ENCODE measurements around the gene ATP8A1.
"Not testable (repeated sequence)": the region's sequence is repeated elsewhere in the genome, so short reads cannot be mapped to it uniquely, and the experiment has no call there.

The ATP8A1 gene

GRCh38 chr4:42461216-42461615 is 195.7 kb downstream of the ATP8A1 start:
- DNase-seq = not testable (repeated sequence)

GRCh38 chr4:42460043-42460442 is 196.9 kb downstream of the ATP8A1 start:
- DNase-seq = no peak

- DNase-seq = no peak
These were observed 198.2 kb downstream of the ATP8A1 start for GRCh38 chr4:42458657-42459056.

- DNase-seq = no peak
These were observed 202.0 kb downstream of the ATP8A1 start for GRCh38 chr4:42454755-42455420.

- DNase-seq = no peak
These were observed 203.3 kb downstream of the ATP8A1 start for GRCh38 chr4:42453612-42454011.

GRCh38 chr4:42452823-42453222 is 204.1 kb downstream of the ATP8A1 start:
- DNase-seq = no peak

GRCh38 chr4:42446823-42447222 is 210.1 kb downstream of the ATP8A1 start:
- no peak for DNase-seq

GRCh38 chr4:42445038-42445437 is 211.9 kb downstream of the ATP8A1 start:
- DNase-seq = no peak

GRCh38 chr4:42442601-42443000 is 214.3 kb downstream of the ATP8A1 start:
- no peak for DNase-seq

- no peak for DNase-seq
These were observed 216.8 kb downstream of the ATP8A1 start for GRCh38 chr4:42440083-42440482.

- DNase-seq = no peak
These were observed 219.9 kb downstream of the ATP8A1 start for GRCh38 chr4:42436928-42437565.

- no peak for DNase-seq
These were observed 228.9 kb downstream of the ATP8A1 start for GRCh38 chr4:42428036-42428435.

GRCh38 chr4:42425146-42426065 is 231.5 kb downstream of the ATP8A1 start:
- no peak for DNase-seq

GRCh38 chr4:42420140-42420539 is 236.8 kb downstream of the ATP8A1 start:
- DNase-seq = no peak

GRCh38 chr4:42417550-42417949 is 239.4 kb downstream of the ATP8A1 start:
- DNase-seq = no peak

- DNase-seq = no peak
These were observed 240.9 kb downstream of the ATP8A1 start for GRCh38 chr4:42416017-42416416.

- no peak for DNase-seq
These were observed 241.6 kb downstream of the ATP8A1 start for GRCh38 chr4:42415281-42415680.

GRCh38 chr4:42412251-42412650 is 244.7 kb downstream of the ATP8A1 start:
- no peak for DNase-seq

- no peak for DNase-seq
These were observed 245.1 kb downstream of the ATP8A1 start for GRCh38 chr4:42411803-42412202.

GRCh38 chr4:42410446-42410845 is 246.5 kb downstream of the ATP8A1 start:
- DNase-seq = no peak

- DNase-seq = no peak
These were observed 252.9 kb downstream of the ATP8A1 start for GRCh38 chr4:42404001-42404400.

- DNase-seq = no peak
These were observed 255.7 kb downstream of the ATP8A1 start for GRCh38 chr4:42401171-42401570.

- no peak for DNase-seq
These were observed 257.5 kb downstream of the ATP8A1 start for GRCh38 chr4:42399393-42399792.

GRCh38 chr4:42398871-42399331 is 258.0 kb downstream of the ATP8A1 start:
- DNase-seq = no peak

Data from stimulated activated naive CD4-positive, alpha-beta T cell (primary cell).